ENCODE measurements around the gene KRT73.

DNA sequence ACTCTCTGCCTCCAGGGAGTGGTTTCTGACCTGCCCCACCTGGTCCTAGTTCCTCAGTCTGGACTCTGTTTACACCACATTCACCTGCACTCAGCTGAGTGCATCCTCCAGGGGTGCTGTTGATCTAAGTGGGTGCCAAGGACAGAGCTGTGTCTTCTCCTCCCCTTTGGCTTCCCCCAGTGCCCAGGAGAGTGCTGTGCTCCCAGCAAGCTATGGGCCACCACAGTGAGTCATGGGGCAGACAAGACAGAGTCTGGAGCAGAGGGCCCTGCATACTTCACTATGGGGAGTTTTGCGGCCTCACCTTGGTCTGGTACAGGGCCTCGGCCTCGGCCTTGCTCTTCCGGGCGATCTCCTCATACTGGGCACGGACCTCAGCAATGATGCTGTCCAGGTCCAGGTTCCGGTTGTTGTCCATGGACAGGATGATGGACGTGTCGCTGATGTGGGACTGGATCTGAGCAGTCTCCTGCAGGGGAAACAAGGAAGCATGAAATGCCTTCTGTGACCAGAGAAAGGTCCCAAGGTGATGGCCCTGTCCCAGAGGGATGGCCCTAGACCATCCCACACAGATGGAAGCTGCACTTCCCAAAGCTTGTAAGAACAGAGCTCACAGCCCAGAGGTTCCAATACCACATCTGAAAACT lies 4.9 kb downstream of the KRT73 start:
- TF ChIP-seq, protein P1, sequence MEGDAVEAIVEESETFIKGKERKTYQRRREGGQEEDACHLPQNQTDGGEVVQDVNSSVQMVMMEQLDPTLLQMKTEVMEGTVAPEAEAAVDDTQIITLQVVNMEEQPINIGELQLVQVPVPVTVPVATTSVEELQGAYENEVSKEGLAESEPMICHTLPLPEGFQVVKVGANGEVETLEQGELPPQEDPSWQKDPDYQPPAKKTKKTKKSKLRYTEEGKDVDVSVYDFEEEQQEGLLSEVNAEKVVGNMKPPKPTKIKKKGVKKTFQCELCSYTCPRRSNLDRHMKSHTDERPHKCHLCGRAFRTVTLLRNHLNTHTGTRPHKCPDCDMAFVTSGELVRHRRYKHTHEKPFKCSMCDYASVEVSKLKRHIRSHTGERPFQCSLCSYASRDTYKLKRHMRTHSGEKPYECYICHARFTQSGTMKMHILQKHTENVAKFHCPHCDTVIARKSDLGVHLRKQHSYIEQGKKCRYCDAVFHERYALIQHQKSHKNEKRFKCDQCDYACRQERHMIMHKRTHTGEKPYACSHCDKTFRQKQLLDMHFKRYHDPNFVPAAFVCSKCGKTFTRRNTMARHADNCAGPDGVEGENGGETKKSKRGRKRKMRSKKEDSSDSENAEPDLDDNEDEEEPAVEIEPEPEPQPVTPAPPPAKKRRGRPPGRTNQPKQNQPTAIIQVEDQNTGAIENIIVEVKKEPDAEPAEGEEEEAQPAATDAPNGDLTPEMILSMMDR (IDR thresholded peaks at IDR 0.05) = no peak
- no peak for TF ChIP-seq POLR2A (IDR thresholded peaks at IDR 0.05)

Data from Peyer's patch (tissue), 4 donors.